22Rv1 (cell line): ENCODE data around the gene ASGR2.
A peak's percentile ranks its signal among the peaks of the same experiment; 100 is the strongest.

Experiments used
- H3K27ac ChIP-seq: fragments of 450-650 bp; 2 replicates; pipeline ENCODE4 v1.5.1; 2017
- CTCF ChIP-seq: fragments of 450-650 bp; IDR thresholded peaks from 2 replicates; pipeline ENCODE4 v1.5.1; 2017; ENCODE audit warnings: mild to moderate bottlenecking
- ZFX ChIP-seq: fragments of 450-650 bp; IDR thresholded peaks from 2 replicates; pipeline ENCODE4 v1.6.1; 2017; ENCODE audit warnings: antibody characterized with exemption, borderline replicate concordance

ASGR2 gene

GRCh38 chr17:7139400-7139799 lies 24.8 kb upstream of the ASGR2 start:
- H3K27ac ChIP-seq: no peak overlapping the region
- TF ChIP-seq ZFX: no peak
- no peak for TF ChIP-seq CTCF

GRCh38 chr17:7138800-7139381 lies 24.3 kb upstream of the ASGR2 start:
- H3K27ac ChIP-seq: no peak overlapping the region
- no peak for TF ChIP-seq CTCF
- no peak for TF ChIP-seq ZFX

GRCh38 chr17:7137171-7137943 lies 22.7 kb upstream of the ASGR2 start:
- H3K27ac ChIP-seq: no peak overlapping the region
- no peak for TF ChIP-seq CTCF
- no peak for TF ChIP-seq ZFX

DNA sequence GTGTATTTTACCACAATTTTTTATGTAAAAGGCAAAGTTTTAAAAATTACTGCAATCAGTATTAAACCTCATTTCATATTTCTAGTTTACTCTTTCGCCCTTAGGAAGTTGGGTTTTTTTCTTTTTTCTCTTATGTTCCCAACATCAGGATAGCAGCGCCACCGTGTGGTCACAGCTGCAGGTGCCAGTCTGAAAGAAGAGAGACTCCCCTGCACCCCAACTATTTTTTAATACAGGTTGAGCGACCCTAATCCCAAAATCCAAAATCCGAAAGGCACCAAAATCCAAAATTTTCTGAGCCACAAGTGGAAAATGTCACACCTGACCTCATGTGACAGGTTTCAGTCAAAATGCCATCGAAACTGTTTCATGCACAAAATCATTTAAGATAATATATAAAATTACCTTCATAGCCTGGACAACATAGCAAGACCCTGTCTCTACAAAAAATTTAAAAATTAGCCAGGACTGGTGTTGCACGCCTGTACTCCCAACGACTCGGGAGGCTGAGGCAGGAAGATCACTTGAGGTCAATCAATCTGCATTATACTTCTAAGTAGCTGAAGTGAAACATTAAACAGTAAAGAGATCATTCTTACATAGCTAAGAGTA lies 21.8 kb upstream of the ASGR2 start:
- TF ChIP-seq ZFX (no peak), CTCF (peak; percentile 94)
- H3K27ac ChIP-seq: no peak overlapping the region

DNA sequence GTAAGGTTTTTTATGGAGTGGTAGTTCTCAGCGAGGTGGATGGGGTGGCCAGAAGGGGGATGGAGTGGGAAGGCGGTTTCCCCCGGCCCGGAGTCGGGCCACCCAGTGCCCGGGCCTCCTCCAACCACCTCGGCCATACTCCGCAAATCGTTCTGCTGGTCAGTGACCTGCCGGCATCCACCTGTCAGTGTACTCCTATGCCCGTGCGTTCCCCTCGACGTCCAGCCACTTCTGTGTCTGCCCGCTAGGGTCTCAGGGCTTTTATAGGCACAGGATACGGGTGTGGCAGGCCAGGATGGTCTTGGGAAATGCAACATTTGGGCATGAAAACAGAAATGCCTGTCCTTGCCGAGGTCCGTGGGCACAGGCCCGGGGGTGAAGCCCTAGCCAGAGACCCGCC lies 19.3 kb upstream of the ASGR2 start:
- H3K27ac ChIP-seq: no peak overlapping the region

DNA sequence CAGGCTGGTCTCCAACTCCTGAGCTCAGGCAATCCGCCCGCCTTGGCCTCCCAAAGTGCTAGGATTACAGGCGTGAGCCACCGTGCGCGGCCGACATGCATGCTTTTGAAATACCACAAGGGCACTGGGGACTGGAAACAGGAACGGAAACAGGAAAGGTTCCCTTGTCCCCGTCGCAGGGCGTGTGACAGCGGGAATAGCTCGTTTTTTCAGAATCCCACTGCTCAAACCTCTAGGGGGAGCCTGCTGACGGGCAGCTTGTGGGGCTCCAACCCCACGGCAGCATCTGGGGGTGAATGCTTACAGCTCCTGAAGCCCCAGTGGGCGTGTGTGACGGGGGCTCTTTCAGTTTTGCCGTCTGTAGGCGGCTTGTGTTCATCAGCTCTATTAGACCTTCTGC lies 18.8 kb upstream of the ASGR2 start:
- no peak for TF ChIP-seq ZFX
- 0 out of 2 replicates have a peak, but pooled peaks have one; percentile 12 for TF ChIP-seq CTCF
- H3K27ac ChIP-seq: no peak overlapping the region

More for the DNA sequence above, 19.3 kb upstream of the ASGR2 start:
- TF ChIP-seq CTCF (no peak), ZFX (no peak)

- H3K27ac ChIP-seq: no peak overlapping the region
- TF ChIP-seq ZFX (no peak), CTCF (no peak)
Observed at GRCh38 chr17:7132511-7133094, 18.0 kb upstream of the ASGR2 start.
